ENCODE measurements around the gene SLC7A10. TPM values are rescaled to one million over a fixed set of nuclear protein-coding genes. Genes with fewer than 3 reads are reported as not detected.
A peak's percentile ranks its signal among the peaks of the same experiment; 100 is the strongest.

SLC7A10 gene
- total RNA-seq, 1 experiment from 2014 or later = 2.9 TPM

DNA sequence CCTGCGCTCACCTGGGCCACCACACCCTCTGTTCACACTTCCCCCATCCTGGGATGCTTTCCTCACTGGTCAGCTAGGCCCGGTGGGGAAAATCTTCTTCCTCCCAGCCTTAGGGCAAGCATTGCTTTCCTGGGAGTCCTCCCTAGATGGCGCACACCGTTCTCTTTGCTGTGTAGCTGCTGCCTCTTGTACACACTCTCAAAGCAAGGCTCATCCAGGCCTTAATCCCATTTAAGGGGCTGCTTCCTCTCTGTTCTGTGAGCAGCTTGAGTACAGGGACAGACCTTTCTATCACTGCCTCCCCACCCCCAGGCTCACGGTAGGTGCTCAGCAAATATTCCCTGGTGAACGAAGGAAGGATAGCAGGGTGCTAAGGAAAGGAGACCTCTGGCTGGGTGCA is 11.1 kb downstream of the SLC7A10 start:
- Histone ChIP-seq H3K4me2 (ENCODE audit: insufficient read depth, insufficient read length, low read length) (no peak overlapping the region), H3K27me3 (ENCODE audit: insufficient read depth, low read length) (no peaks in the 10 kb centered on the region), H3K9me3 (ENCODE audit: control insufficient read depth, low read depth, low read length) (no peaks in the 10 kb centered on the region), H4K91ac (ENCODE audit: insufficient read length, low read depth, low read length) (no peak overlapping the region), H3K9ac (ENCODE audit: extremely low read depth, insufficient read length, low read length) (no peak overlapping the region), H3K79me2 (ENCODE audit: insufficient read depth, low read length) (no peaks in the 10 kb centered on the region), H3K4ac (ENCODE audit: low read depth, low read length) (no peak overlapping the region), H3K27ac (ENCODE audit: insufficient read length, low read depth, low read length) (no peak overlapping the region), H2BK5ac (ENCODE audit: insufficient read length, low read length) (no peak overlapping the region), H4K5ac (ENCODE audit: insufficient read length, low read depth, low read length) (no peak overlapping the region), H4K8ac (replicated peaks; ENCODE audit: insufficient read length, low read depth, low read length) (no peak overlapping the region), H3K23me2 (ENCODE audit: insufficient read length, low read depth, low read length, poor library complexity, severe bottlenecking) (no peaks in the 10 kb centered on the region), H3K79me1 (ENCODE audit: insufficient read depth, low read depth, low read length, poor library complexity, severe bottlenecking) (no peaks in the 10 kb centered on the region), H3K56ac (ENCODE audit: insufficient read length, low read depth, low read length) (no peak overlapping the region), H2BK120ac (ENCODE audit: low read depth, low read length, poor library complexity, severe bottlenecking) (no peak overlapping the region), H2BK12ac (ENCODE audit: insufficient read length, low read depth, low read length) (no peak overlapping the region), H2AK5ac (ENCODE audit: insufficient read length, low read length) (no peak overlapping the region), H3K14ac (ENCODE audit: insufficient read depth, low read length) (no peak overlapping the region), H2BK20ac (ENCODE audit: low read depth, low read length, poor library complexity, severe bottlenecking) (no peak overlapping the region), H4K20me1 (ENCODE audit: control insufficient read depth, insufficient read depth, insufficient read length) (no peaks in the 10 kb centered on the region), H3K4me1 (ENCODE audit: insufficient read depth, low read length) (no peaks in the 10 kb centered on the region), H3K18ac (ENCODE audit: insufficient read length, low read depth, low read length) (no peak overlapping the region), H3T11ph (ENCODE audit: low read length) (no peak overlapping the region), H3K23ac (ENCODE audit: insufficient read length, low read depth, low read length) (no peak overlapping the region), H2BK15ac (ENCODE audit: low read depth, low read length) (no peak overlapping the region), H2AFZ (ENCODE audit: low read length) (no peak overlapping the region)
- Mint-ChIP-seq H3K27ac (peak overlapping the region in 2 of 3 experiments; percentile 19 to 55; a peak in 3 of 7 replicates), H3K27me3 (ENCODE audit: low read depth) (peaks cover 2% of the 10 kb centered on the region; the same call in 1 of the 2 replicates), H3K4me3 (peak overlapping the region in 1 of 2 experiments; percentile 4; a peak in 1 of 5 replicates), H3K36me3 (ENCODE audit: insufficient read depth in 1 of 3, low read depth in 3 of 3) (no peaks in the 10 kb centered on the region), H3K9me3 (no peaks in the 10 kb centered on the region), H3K4me1 (peaks cover 9 to 17% of the 10 kb centered on the region in 2 experiments)
- WGBS (ENCODE audit: extremely low coverage, insufficient read length, low lambda C conversion rate) = no CpG with 5 or more reads among the region's 6 CpGs
- DNase-seq = peak; percentile 79
- peak; percentile 63 for TF ChIP-seq CTCF (conservative IDR thresholded peaks at IDR 0.05)
